GM18907 (cell line): ENCODE measurements around the gene CLEC4F.
"Not testable (repeated sequence)": the region's sequence is repeated elsewhere in the genome, so short reads cannot be mapped to it uniquely, and the experiment has no call there.

ENCODE experiments used
- ATAC-seq: cut with Tn5 transposase; IDR thresholded peaks from one replicate; pipeline ENCODE4 v1.9.1; 2021; ENCODE audit warnings: mild to moderate bottlenecking, moderate library complexity; ENCODE audit not compliant: unreplicated experiment

Gene CLEC4F

GRCh38 chr2:70828115-70828514, 7.7 kb upstream of the CLEC4F start:
- no peak for ATAC-seq

- ATAC-seq = no peak
Observed at GRCh38 chr2:70827388-70827787, 7.0 kb upstream of the CLEC4F start.

GRCh38 chr2:70826696-70827350, 6.4 kb upstream of the CLEC4F start:
- no peak for ATAC-seq

GRCh38 chr2:70823249-70823648, 2.9 kb upstream of the CLEC4F start:
- no peak for ATAC-seq

GRCh38 chr2:70822843-70823242, 2.4 kb upstream of the CLEC4F start:
- ATAC-seq = no peak

GRCh38 chr2:70817284-70817954, 3.0 kb downstream of the CLEC4F start:
- no peak for ATAC-seq

GRCh38 chr2:70816726-70817125, 3.7 kb downstream of the CLEC4F start:
- ATAC-seq = no peak

GRCh38 chr2:70808983-70809958, 11.1 kb downstream of the CLEC4F start:
- ATAC-seq = no peak

GRCh38 chr2:70807828-70808118, 12.6 kb downstream of the CLEC4F start:
- ATAC-seq = no peak

GRCh38 chr2:70807102-70807827, 13.1 kb downstream of the CLEC4F start:
- no peak for ATAC-seq

- no peak for ATAC-seq
Observed at GRCh38 chr2:70806620-70807019, 13.8 kb downstream of the CLEC4F start.

GRCh38 chr2:70806013-70806412, 14.4 kb downstream of the CLEC4F start:
- no peak for ATAC-seq

GRCh38 chr2:70801607-70802263, 18.7 kb downstream of the CLEC4F start:
- ATAC-seq = no peak

- ATAC-seq = no peak
Observed at GRCh38 chr2:70799706-70800105, 20.7 kb downstream of the CLEC4F start.

- not testable (repeated sequence) for ATAC-seq
Observed at GRCh38 chr2:70797996-70798395, 22.4 kb downstream of the CLEC4F start.

GRCh38 chr2:70797506-70797905, 22.9 kb downstream of the CLEC4F start:
- no peak for ATAC-seq

- ATAC-seq = no peak
Observed at GRCh38 chr2:70796262-70796661, 24.1 kb downstream of the CLEC4F start.

GRCh38 chr2:70795164-70795995, 25.0 kb downstream of the CLEC4F start:
- ATAC-seq = no peak

- ATAC-seq = no peak
Observed at GRCh38 chr2:70793450-70793849, 26.9 kb downstream of the CLEC4F start.
